ENCODE results near the gene PPIE. TPM values are rescaled to one million over a fixed set of nuclear protein-coding genes. Genes with fewer than 3 reads are reported as not detected.
A peak's percentile ranks its signal among the peaks of the same experiment; 100 is the strongest.

Gene PPIE
- total and polyA plus RNA-seq, 2 of the 4 experiments (the other 2 are of a cell fraction), result 40.9 to 68.1 TPM

DNA sequence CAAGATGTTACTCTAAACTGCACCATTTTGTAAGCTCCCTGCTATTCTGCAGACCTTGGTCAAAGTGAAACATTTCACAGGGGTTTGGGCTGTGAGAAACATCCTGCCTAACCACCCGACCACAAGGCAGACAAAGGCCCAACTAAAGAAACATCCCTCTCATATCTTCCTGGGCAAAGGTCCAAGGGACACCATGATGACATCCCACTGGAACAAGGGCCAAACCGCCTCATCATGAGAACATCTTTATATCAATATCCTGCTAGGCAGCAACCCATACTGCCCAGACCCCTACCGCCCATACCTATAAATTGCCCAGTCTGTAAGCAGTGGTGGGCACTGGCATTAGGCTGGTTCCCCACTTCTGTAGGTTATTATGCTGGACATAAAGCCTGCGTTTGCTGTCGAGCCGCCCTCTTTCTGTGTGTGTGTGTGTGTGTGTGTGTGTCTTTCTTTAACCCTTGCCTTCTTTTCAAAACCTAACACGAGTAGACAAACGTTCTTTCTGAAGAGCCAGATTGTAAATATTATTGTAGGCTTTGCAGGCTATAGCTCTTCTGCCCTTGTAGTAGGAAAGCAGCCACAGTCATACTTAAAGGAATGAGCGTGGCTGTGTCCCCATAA is 1.0 kb upstream of the PPIE start:
- TF ChIP-seq RFX5 (IDR thresholded peaks at IDR 0.05; ENCODE audit: low read depth, low read length) (no peak), NFE2L2 (IDR thresholded peaks at IDR 0.05; ENCODE audit: low read depth, low read length) (no peak), MAFK (IDR thresholded peaks at IDR 0.05; ENCODE audit: low read depth, low read length) (no peak), MXI1 (IDR thresholded peaks at IDR 0.05; ENCODE audit: borderline replicate concordance, low read depth, low read length) (no peak), MAZ (IDR thresholded peaks at IDR 0.05; ENCODE audit: borderline replicate concordance, low read depth, low read length) (no peak), CHD1 (IDR thresholded peaks at IDR 0.05; ENCODE audit: low read depth, low read length) (no peak), POLR2A (IDR thresholded peaks at IDR 0.05; ENCODE audit: low read depth, low read length) (no peak)
- TF ChIP-seq, protein P1, sequence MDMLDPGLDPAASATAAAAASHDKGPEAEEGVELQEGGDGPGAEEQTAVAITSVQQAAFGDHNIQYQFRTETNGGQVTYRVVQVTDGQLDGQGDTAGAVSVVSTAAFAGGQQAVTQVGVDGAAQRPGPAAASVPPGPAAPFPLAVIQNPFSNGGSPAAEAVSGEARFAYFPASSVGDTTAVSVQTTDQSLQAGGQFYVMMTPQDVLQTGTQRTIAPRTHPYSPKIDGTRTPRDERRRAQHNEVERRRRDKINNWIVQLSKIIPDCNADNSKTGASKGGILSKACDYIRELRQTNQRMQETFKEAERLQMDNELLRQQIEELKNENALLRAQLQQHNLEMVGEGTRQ (IDR thresholded peaks at IDR 0.05; ENCODE audit: low read depth, low read length), result no peak
- TF ChIP-seq, protein P2, sequence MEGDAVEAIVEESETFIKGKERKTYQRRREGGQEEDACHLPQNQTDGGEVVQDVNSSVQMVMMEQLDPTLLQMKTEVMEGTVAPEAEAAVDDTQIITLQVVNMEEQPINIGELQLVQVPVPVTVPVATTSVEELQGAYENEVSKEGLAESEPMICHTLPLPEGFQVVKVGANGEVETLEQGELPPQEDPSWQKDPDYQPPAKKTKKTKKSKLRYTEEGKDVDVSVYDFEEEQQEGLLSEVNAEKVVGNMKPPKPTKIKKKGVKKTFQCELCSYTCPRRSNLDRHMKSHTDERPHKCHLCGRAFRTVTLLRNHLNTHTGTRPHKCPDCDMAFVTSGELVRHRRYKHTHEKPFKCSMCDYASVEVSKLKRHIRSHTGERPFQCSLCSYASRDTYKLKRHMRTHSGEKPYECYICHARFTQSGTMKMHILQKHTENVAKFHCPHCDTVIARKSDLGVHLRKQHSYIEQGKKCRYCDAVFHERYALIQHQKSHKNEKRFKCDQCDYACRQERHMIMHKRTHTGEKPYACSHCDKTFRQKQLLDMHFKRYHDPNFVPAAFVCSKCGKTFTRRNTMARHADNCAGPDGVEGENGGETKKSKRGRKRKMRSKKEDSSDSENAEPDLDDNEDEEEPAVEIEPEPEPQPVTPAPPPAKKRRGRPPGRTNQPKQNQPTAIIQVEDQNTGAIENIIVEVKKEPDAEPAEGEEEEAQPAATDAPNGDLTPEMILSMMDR (conservative IDR thresholded peaks at IDR 0.05; ENCODE audit: low read depth, low read length), result no peak
- no peak for ATAC-seq (ENCODE audit: low read depth)
- in situ Hi-C loops (cut with MboI; ENCODE audit: low sequenced_read_pairs), result no loop called here
- Histone ChIP-seq H2AFZ (replicated peaks; ENCODE audit: low read length, poor library complexity) (peak overlapping the region; percentile 14), H3K4me1 (ENCODE audit: control insufficient read depth, insufficient read depth, low read length) (peaks cover 5% of the 10 kb centered on the region; the same call in 1 of the 2 replicates), H3K9me1 (ENCODE audit: insufficient read depth, low read length) (peaks cover 7% of the 10 kb centered on the region), H3K9me3 (ENCODE audit: control insufficient read depth, insufficient read depth, low read length) (no peaks in the 10 kb centered on the region), H2BK120ac (ENCODE audit: low read depth, low read length) (no peak overlapping the region), H2AK5ac (ENCODE audit: low read depth, low read length) (no peak overlapping the region), H2AK9ac (replicated peaks; ENCODE audit: low read depth, low read length, poor library complexity) (no peak overlapping the region), H4K20me1 (ENCODE audit: insufficient read depth, low read length) (no peaks in the 10 kb centered on the region), H3K18ac (ENCODE audit: low read depth, low read length) (no peak overlapping the region), H3K23ac (ENCODE audit: low read depth, low read length) (no peak overlapping the region), H3K27ac (ENCODE audit: insufficient read depth, low read length) (no peak overlapping the region), H3K79me1 (ENCODE audit: low read depth in 1 of 2, low read length in 2 of 2) (peaks cover 13 to 23% of the 10 kb centered on the region in 2 experiments), H3K4me2 (ENCODE audit: low read depth, low read length) (no peak overlapping the region), H3K56ac (ENCODE audit: extremely low read depth, insufficient read depth, low read length) (no peak overlapping the region), H3K14ac (replicated peaks; ENCODE audit: low read depth, low read length) (no peak overlapping the region), H2BK20ac (ENCODE audit: low read depth, low read length) (no peak overlapping the region), H3K36me3 (ENCODE audit: control insufficient read depth, insufficient read depth, low read length) (peaks cover 6% of the 10 kb centered on the region), H2BK15ac (ENCODE audit: low read depth, low read length) (no peak overlapping the region), H3K4ac (ENCODE audit: low read depth, low read length) (no peak overlapping the region), H3K9ac (ENCODE audit: low read depth, low read length) (no peak overlapping the region), H4K8ac (ENCODE audit: low read depth in 2 of 2, low read length in 2 of 2) (peak overlapping the region in 1 of 2 experiments; percentile 50; a peak in 2 of 4 replicates), H4K91ac (ENCODE audit: insufficient read depth, low read depth, low read length) (no peak overlapping the region), H3K27me3 (ENCODE audit: control insufficient read depth, insufficient read depth, low read length) (peaks cover 18% of the 10 kb centered on the region), H4K5ac (ENCODE audit: low read depth, low read length) (no peak overlapping the region), H2BK5ac (ENCODE audit: low read depth, low read length, poor library complexity, severe bottlenecking) (no peak overlapping the region), H3K4me3 (ENCODE audit: insufficient read depth, low read depth, low read length) (no peak overlapping the region)
- dilution Hi-C loops (cut with HindIII; ENCODE audit: low sequenced_read_pairs, unreplicated experiment), result no loop called here
- intact Hi-C loops (cut with micrococcal nuclease), result no loop called here
- ChIA-PET CTCF (no interaction called here), POLR2A (ENCODE audit: unreplicated experiment) (no interaction called here)
- DNase-seq, result peak; percentile 79
- no TSS peak for BruUV-seq (replicated peaks)
- WGBS, 2 experiments (ENCODE audit: extremely low coverage in 2 of 2, insufficient read length in 1 of 2), result no CpG with 5 or more reads among the region's 9 CpGs

All from IMR-90 (cell line).